GM19324 (cell line): Measurements from ENCODE around the gene NR1H2.

Experiments used
- ATAC-seq: cut with Tn5 transposase; IDR thresholded peaks from one replicate; pipeline ENCODE4 v1.9.1; 2021; ENCODE audit warnings: mild to moderate bottlenecking, moderate library complexity; ENCODE audit not compliant: unreplicated experiment, low FRiP score

Gene NR1H2

DNA sequence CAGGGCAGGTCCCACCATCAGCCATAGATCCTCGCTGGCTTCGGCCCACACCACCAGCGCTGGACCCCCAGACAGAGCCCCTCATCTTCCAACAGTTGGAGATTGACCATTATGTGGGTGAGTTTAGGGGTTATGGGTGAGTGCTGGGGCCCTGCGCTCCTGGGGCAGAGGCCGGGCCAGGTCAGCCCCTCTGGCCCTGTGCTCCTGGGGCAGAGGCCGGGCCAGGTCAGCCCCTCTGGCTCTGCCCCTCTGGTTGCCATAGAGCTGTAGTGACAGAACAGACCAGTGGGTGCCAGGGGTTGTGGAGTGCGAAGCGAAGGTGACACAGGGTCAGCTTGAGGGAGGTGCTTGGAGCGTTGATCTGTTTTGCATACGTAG lies 23.1 kb downstream of the NR1H2 start:
- ATAC-seq: no peak

DNA sequence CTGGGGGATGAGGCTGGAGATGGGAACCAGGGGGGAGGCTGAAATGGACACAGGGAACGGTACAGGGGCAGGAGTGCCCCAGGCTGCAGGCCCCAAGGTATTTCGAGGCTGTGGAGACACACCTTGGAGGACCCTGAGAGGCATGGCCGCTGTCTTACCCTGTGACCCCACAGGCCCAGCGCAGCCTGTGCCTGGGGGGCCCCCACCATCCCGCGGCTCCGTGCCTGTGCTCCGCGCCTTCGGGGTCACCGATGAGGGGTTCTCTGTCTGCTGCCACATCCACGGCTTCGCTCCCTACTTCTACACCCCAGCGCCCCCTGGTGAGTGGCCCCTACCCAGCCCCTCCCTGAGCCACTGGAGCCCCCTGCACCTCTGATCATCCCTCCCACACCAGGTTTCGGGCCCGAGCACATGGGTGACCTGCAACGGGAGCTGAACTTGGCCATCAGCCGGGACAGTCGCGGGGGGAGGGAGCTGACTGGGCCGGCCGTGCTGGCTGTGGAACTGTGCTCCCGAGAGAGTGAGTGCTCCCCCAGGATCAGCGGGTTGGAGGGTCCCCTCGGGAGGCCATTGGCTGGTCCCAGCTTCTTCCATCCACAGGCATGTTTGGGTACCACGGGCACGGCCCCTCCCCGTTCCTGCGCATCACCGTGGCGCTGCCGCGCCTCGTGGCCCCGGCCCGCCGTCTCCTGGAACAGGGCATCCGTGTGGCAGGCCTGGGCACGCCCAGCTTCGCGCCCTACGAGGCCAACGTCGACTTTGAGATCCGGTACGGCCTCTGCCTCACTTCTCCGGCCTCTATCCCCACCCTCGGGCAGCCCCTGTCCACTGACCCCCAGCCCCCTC lies 25.6 kb downstream of the NR1H2 start:
- ATAC-seq: no peak

DNA sequence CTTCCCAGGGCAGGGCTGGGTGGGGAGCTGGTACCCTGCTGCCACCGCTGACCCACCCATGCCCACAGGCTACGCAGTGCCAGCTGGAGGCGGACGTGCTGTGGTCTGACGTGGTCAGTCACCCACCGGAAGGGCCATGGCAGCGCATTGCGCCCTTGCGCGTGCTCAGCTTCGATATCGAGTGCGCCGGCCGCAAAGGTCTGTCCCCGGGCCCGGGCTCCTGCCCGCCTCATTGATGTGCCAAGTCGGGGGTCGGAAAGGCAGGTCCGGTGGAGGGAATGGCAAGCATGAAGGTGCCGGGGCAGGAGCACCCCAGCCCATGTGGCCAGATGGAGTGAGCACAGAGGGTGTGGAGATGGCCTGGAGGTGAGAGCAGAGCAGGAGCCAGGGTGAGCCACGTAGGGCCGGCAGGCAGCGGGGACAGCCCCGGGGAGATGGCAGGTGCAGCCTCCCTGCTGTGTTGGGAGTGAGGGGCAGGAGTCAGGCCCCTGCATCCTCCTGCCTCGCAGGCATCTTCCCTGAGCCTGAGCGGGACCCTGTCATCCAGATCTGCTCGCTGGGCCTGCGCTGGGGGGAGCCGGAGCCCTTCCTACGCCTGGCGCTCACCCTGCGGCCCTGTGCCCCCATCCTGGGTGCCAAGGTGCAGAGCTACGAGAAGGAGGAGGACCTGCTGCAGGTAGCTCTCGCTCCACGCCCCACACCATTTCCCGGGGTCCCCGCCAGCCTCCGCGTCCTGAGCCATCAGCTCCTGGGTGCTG lies 26.5 kb downstream of the NR1H2 start:
- no peak for ATAC-seq

DNA sequence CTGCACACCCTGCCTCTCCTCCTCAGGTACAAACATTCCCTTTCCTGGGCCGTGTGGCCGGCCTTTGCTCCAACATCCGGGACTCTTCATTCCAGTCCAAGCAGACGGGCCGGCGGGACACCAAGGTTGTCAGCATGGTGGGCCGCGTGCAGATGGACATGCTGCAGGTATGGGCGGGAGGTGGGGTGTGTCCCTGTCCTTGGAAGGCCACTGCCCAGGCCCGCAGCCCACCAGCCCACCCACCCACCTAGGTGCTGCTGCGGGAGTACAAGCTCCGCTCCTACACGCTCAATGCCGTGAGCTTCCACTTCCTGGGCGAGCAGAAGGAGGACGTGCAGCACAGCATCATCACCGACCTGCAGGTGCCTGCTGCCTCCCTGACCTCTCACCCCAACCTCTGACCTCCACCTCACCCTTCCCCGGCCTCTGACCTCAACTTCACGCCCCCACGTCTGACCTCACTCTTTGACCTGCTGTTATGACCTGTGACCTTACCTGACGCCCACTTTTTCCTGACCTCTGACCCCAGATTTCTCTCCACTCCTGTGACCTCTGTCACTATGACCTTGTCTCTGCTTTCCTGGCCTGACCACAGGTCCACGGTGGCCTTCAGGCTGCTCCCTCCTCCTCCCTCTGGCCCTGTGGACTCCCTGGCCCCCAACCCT lies 30.0 kb downstream of the NR1H2 start:
- no peak for ATAC-seq

DNA sequence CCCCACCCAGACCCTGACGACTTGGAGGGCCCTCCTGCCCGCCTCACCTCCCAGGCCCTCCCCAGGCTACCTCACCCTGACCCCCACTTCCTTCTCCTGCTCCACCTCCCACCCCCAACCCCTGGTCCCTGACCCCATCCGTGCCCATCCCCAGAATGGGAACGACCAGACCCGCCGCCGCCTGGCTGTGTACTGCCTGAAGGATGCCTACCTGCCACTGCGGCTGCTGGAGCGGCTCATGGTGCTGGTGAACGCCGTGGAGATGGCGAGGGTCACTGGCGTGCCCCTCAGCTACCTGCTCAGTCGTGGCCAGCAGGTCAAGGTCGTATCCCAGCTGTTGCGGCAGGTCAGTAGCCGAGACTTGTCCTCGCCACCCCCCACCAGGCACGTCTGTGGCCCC lies 30.6 kb downstream of the NR1H2 start:
- no peak for ATAC-seq

DNA sequence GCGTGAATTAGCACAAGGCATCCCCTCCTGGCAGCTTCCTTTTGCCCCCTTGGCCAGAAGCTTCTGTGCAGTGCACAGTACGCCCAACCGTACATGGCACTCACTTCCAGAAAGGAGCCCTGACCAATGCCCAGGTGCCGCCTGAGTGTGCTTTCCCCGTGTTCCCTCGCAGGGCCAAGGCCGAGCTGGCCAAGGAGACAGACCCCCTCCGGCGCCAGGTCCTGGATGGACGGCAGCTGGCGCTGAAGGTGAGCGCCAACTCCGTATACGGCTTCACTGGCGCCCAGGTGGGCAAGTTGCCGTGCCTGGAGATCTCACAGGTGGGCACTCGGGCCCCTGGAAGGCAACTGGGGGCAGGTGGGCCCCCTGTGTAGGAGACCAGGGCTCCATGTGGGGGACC lies 33.1 kb downstream of the NR1H2 start:
- no peak for ATAC-seq

DNA sequence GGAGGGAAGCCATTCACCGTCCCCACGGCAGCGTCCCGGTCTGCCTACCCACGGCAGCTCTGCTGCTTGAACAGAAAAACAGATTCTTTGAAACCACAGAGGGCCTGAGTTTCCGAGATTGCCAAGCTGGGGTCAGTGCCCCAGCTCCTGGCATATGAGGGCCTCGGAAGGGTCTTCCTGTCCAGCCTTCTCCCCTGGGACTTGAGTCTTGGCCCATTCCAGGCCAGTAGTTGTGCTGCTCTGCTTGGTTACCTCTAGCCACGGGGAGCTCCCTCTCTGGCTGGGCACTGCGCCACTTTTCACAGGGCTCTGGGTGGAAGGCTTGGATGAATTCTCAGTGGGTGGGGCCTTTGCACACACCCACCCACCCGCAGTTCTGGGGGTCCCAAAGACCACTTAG lies 33.9 kb downstream of the NR1H2 start:
- no peak for ATAC-seq

DNA sequence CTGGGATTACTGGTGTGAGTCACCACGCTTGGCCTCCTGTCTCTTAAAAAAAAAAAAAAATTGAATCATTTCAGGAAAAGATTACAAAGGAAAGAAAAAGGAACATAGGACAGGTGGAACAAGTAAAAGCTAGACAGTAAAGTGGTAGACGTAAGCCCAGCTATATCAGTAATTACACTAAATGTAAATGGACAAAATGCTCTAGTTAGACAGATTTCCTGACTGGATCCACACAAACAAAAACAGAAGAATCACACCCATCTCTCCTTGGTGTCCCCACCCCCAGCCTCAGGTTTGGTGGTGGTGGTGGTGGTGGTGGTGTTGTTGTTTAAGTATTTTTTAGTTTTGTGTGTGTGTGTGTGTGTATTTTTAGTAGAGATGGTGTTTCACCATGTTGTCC lies 36.2 kb downstream of the NR1H2 start:
- ATAC-seq: no peak

DNA sequence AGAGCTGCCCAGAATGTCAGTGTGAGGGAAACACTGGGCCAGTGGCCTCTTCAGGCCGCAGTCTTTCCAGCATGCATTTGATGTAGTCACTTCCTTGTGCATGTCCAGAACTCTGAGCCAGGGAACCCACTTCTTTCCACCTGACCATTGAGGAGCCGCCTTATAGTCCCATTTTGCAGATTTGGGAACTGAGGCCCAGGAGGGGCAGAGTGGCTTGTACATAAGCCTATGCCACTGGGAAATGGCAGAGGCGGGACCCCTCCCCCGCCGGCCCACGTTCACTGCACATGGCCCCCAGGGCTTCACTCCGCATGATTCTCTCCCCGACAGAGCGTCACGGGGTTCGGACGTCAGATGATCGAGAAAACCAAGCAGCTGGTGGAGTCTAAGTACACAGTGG lies 36.8 kb downstream of the NR1H2 start:
- no peak for ATAC-seq

DNA sequence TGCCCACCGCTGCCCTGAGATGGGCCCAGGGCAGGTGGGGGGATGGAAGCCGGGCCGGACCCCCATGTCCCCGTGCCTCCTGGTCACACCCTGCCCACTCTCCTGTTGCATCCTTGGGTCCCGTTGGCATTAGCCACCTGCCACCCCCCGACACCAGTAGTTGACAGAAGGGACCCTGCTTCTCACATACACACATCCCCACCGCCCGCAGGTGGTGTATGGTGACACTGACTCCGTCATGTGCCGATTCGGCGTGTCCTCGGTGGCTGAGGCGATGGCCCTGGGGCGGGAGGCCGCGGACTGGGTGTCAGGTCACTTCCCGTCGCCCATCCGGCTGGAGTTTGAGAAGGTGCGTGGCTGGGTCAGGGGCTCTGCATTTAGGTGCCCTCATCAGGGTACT lies 37.3 kb downstream of the NR1H2 start:
- no peak for ATAC-seq

DNA sequence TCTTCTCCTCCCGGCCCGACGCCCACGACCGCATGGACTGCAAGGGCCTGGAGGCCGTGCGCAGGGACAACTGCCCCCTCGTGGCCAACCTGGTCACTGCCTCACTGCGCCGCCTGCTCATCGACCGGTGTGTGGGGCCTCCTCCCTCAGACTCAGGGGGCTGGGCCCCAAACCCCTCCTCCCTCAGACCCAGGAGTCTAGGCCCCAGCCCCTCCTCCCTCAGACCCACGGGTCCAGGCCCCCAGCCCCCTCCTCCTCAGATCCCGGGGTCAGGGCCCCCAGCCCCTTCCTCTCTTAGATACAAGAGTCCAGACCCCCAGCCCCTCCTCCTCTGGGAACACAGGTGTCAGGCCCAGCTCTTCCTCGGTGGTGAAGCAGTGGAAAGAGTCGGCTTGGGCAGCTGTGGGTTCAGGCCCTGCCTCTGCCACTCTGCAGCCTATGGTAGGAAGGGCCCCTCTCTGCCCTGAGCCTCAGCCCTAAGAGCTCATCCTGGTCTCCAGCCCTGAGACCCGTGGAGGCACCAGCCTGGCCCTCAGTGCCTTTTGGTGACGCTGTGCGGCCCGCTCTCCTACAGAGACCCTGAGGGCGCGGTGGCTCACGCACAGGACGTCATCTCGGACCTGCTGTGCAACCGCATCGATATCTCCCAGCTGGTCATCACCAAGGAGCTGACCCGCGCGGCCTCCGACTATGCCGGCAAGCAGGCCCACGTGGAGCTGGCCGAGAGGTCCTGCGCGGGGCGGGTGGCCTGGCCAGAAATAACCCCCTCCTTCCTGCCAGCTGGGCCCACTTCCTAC lies 38.8 kb downstream of the NR1H2 start:
- ATAC-seq: peak; percentile 32

DNA sequence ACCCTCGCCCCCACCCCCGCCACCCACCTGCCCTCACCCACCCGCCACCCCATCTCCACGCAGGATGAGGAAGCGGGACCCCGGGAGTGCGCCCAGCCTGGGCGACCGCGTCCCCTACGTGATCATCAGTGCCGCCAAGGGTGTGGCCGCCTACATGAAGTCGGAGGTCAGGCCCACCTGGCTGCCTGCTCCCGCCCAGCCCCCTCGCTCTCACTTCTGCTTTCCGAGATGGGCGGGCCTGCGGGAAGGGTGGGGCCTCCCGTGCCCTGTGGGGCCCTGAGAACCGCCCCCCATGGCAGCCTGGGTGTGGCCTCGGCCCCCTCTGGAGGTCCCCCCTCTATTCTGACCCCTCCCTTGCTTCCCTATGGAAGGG lies 39.4 kb downstream of the NR1H2 start:
- ATAC-seq: peak; percentile 52

DNA sequence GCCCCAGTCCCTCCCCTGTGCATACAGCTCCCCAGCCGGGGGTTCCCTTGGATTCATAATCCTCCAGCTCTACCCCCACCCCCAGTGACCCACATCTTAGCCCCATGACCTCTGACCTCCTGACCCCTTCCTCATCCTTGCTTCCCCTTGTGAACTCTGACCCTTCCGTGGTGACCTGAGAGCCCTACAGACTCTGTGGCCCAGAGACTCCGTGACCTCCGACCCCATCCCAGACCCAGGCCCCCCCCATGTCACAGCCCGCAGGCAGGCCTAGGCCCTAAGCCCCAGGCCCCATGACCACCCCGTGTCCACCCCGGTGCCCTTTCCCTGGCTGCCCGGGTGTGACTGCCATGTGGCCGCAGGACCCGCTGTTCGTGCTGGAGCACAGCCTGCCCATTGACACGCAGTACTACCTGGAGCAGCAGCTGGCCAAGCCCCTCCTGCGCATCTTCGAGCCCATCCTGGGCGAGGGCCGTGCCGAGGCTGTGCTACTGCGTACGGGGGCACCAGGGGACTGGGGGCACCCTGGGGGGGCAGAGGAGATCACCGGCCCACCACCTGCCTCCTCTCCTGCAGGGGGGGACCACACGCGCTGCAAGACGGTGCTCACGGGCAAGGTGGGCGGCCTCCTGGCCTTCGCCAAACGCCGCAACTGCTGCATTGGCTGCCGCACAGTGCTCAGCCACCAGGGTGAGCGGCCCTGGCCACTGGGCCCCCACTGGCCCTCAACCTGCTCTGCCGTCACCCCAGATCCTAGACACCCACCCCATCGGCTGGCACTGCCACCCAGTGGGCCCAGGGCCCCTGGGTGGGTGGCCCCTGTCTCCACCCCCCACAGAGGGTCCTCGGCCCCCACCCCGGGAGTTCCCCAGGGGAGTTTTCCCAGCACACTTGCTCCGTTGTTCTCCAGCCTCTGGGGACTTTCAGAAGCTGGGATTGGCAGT lies 40.0 kb downstream of the NR1H2 start:
- no peak for ATAC-seq

DNA sequence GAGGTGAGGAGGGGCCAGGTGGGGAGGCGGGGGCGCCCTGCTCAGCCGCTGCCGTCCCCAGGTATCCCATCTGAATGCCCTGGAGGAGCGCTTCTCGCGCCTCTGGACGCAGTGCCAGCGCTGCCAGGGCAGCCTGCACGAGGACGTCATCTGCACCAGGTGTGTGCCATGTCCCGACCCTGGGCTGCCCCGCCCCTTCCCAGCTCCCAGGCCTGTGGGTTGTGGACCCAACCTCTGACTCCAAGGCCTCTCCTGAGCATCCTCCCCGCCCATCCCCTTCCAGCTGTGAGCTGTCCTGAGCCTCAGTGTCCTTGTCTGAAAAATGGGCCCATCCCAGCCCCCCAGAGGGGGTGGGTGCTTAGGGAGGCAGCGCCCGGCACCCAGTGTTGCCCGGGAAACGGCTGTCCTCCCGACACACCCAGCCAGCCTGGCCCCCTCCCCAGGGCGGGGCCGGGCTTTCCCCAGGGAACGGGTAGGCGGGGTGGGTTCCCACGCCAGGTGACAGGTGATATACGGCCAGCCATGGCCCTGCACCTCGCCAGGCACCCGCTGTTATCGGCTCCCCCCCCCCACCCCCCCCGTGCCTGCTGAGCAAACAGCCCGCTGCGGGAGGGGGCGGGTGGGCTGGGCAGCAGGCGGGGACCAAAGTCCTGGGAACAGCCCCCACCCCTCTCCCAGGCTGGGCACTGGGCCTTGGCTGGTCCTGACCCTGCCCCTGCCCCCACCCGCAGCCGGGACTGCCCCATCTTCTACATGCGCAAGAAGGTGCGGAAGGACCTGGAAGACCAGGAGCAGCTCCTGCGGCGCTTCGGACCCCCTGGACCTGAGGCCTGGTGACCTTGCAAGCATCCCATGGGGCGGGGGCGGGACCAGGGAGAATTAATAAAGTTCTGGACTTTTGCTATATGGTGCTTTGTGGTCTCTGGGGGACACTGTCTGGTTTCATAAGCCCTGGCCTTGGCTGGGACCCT lies 41.1 kb downstream of the NR1H2 start:
- ATAC-seq: no peak

DNA sequence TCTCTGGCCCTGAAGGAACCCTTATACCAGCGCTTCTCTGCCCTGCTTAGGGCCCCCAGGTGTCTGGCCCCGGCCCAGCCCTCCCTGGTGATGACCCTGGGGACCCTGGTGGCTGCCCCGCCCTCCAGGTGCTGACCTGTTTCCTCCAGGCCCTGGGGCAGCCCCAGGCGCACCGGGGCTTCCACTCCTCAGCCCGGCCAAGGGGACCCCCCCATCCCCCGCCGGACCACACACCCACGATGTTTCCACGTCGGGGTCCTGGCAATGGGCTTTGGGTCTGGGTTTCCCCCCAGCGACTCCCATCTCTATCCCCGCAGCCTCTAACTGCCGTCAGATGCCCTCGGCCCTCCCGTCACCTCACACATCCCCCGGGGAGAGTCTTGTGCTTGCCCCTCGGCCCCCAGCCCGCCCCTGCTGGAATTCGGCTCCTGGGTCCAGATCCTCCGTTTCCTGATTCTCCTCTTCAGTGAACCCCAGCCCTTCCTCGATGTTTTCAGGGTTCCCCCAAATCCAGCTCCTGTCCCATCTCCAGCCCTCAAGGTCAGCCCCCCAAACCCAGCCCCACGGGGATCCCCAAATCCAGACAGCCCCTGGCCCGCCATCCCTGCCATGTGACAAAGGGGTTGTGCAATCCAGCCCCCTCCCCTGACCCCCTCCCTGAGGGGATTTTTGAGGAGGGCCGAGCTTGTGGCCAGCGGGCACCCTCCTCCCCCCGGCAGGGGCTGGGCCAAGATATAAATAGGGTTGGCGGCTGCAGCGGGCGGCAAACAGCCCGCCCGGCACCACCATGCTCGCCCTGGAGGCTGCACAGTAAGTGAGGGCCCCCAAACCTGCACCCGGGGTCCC lies 42.1 kb downstream of the NR1H2 start, which contains the start of gene SPIB:
Gene SPIB (plus strand): TSS at position 763 of the 846 bp plus-strand sequence. CDS start 25 bp downstream, at position 788.
- ATAC-seq: no peak

DNA sequence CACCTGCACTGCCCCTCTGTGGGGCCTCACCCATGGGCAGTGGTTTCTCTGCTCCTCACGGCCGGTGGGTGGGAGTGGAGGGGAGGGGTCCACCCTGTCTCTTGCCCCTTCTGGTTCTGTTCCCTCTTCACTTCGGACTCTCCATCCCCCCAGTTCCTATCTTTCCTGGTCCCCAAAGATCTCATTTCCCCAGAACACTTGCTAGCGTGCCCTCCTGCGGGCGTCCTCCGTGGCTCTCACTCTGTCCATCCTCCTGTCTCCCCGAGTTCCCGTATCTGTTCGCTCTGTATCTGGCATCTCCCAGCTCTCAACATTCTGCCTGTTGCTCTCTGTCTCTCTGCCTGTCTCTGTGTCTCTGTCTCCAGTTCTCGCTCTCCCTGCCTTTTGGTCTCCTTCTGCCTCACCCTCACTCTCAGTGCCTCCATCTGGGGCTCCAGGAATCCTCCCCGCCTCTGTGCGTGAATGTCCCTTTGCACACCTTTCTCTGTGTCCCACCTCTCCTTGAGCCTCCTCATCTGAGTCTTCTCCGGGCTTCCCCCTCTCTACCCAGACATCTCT lies 42.8 kb downstream of the NR1H2 start:
- ATAC-seq: no peak

DNA sequence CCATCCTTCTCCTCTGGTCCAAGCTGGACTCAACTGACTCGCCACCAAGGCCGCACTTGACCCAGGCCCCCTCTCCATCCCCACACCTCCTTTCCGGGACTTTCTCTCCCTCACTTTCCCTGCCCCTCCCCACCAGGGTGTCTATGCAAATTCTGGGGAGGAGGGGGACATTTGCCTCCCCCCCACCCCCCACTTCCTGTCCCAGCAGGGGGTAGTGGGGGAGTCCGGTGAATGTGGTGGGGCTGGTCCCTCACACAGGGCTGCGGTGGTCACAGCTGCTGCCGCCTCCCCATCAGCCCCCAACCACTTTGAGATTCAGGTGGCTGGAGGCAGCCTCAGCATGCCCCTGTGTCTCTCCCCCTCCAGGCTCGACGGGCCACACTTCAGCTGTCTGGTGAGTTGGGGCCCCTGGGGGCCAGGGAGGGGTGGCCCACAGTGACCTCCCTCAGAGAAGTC lies 43.4 kb downstream of the NR1H2 start:
- no peak for ATAC-seq
